H1 (cell line): ENCODE results near the gene TERB1. TPM values are rescaled to one million over a fixed set of nuclear protein-coding genes. Genes with fewer than 3 reads are reported as not detected.

ENCODE experiments used
- NANOG ChIP-seq: IDR thresholded peaks from 2 replicates; pipeline ENCODE4 v1.6.1; 2011; ENCODE audit warnings: low read length, low read depth, mild to moderate bottlenecking, inconsistent platforms; ENCODE audit not compliant: insufficient read depth, poor library complexity, severe bottlenecking
- TCF12 ChIP-seq: IDR thresholded peaks from 2 replicates; pipeline ENCODE4 v1.6.1; 2011; ENCODE audit warnings: low read depth, mild to moderate bottlenecking, low read length
- polyA plus RNA-seq, 7 experiments: library from polyadenylated mRNA; depleted of rRNA in 3 of 7; stranded (reverse) in 5 of 7; unstranded in 2 of 7; fragments of >200 nt in 5 of 7; fragments of 200-250 nt in 2 of 7; gene quantifications; 1 replicate in 5 of 7; 2 replicates in 1 of 7; 4 replicates in 1 of 7; pipeline versions ENCODE4 v1.2.1 to v1.2.3, GENCODE V29; 2011 to 2013; ENCODE audit warnings: missing spikeins in 2 of 7, mixed read lengths in 2 of 7
- total RNA-seq: library from RNA; stranded (reverse); fragmentation: NEBNext Ultra II Directional; extraction: Animal tissue kit (Norgen Biotek cat#: 25700); gene quantifications from 2 replicates; pipeline ENCODE4 v1.2.1, GENCODE V29; 2021

Gene TERB1
- total and polyA plus RNA-seq, 2 of the 8 experiments (the other 6 are each of a cell fraction or from before 2014, with no cell fraction given) = not detected

DNA sequence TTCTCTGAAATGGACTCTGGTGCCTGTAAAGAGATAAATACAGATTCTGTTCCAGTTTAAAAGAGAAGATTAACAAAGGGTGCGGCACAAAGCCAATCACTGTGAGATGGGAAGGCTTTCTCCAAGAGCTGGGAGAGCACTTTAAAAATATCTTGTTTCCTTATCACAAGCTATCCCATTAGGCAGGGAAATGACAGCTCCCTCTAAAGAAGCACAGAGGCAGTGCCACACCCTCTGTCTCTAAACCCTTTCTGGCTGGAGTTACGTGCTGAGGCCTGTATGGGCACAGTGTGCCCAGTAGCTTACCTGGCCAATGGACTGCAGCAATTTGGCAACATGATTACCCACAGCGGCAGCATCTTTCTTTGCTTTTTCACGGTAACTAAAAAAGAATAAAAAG is 9.0 kb upstream of the TERB1 start (continued):
- TF ChIP-seq NANOG = no peak
- no peak for TF ChIP-seq TCF12
